ACC112 (cell line): ENCODE measurements around the gene HIGD1A.

Experiments
- H2AFZ ChIP-seq: fragments of 200-600 bp; sonication (generic); one replicate; pipeline ENCODE4 v1.6.0; 2017; ENCODE audit warnings: antibody characterized with exemption, low read length; ENCODE audit not compliant: unreplicated experiment
- H3K27ac ChIP-seq: fragments of 200-600 bp; sonication (generic); 2 replicates; pipeline ENCODE4 v1.5.1; 2014; ENCODE audit warnings: low read depth, mild to moderate bottlenecking, antibody characterized with exemption, low read length, moderate library complexity
- H3K27me3 ChIP-seq: fragments of 200-600 bp; sonication (generic); 2 replicates; pipeline ENCODE4 v1.6.1; 2014; ENCODE audit warnings: mild to moderate bottlenecking, antibody characterized with exemption, low read length, moderate library complexity, mixed read lengths; ENCODE audit not compliant: insufficient read depth
- H3K36me3 ChIP-seq: fragments of 200-600 bp; sonication (generic); 2 replicates; pipeline ENCODE4 v1.6.1; 2016; ENCODE audit warnings: mild to moderate bottlenecking, antibody characterized with exemption, low read length, moderate library complexity, mixed read lengths; ENCODE audit not compliant: insufficient read depth
- H3K4me1 ChIP-seq: fragments of 200-600 bp; sonication (generic); one replicate; pipeline ENCODE4 v1.6.1; 2016; ENCODE audit warnings: low read length, mixed read lengths; ENCODE audit not compliant: insufficient read depth, unreplicated experiment, control insufficient read depth
- H3K4me3 ChIP-seq: fragments of 200-600 bp; sonication (generic); 2 replicates; pipeline ENCODE4 v1.5.1; 2014; ENCODE audit warnings: mild to moderate bottlenecking, low read depth, low read length
- H3K79me2 ChIP-seq: fragments of 200-600 bp; sonication (generic); one replicate; pipeline ENCODE4 v1.6.0; 2016; ENCODE audit warnings: low read length; ENCODE audit not compliant: control insufficient read depth, unreplicated experiment, insufficient read depth

HIGD1A gene

GRCh38 chr3:42745776-42746454, 58.4 kb downstream of the HIGD1A start:
- Histone ChIP-seq H3K27ac (no peak overlapping the region), H2AFZ (no peak overlapping the region), H3K27me3 (no peaks in the 10 kb centered on the region), H3K36me3 (no peaks in the 10 kb centered on the region), H3K79me2 (no peaks in the 10 kb centered on the region), H3K4me1 (peaks cover 4% of the 10 kb centered on the region), H3K4me3 (no peak overlapping the region)

GRCh38 chr3:42745291-42745745, 59.0 kb downstream of the HIGD1A start:
- H3K27me3 ChIP-seq = no peaks in the 10 kb centered on the region
- H3K79me2 ChIP-seq = no peaks in the 10 kb centered on the region
- H3K4me3 ChIP-seq = no peak overlapping the region
- H2AFZ ChIP-seq = no peak overlapping the region
- no peak overlapping the region for H3K27ac ChIP-seq
- H3K4me1 ChIP-seq = peaks cover 4% of the 10 kb centered on the region
- no peaks in the 10 kb centered on the region for H3K36me3 ChIP-seq

- Histone ChIP-seq H3K36me3 (no peaks in the 10 kb centered on the region), H3K27ac (no peak overlapping the region), H3K27me3 (peaks cover 5% of the 10 kb centered on the region; the same call in 1 of the 2 replicates), H3K79me2 (no peaks in the 10 kb centered on the region), H2AFZ (no peak overlapping the region), H3K4me1 (peaks cover 4% of the 10 kb centered on the region), H3K4me3 (no peak overlapping the region)
Observed at GRCh38 chr3:42743204-42743995, 60.9 kb downstream of the HIGD1A start.

- Histone ChIP-seq H2AFZ (no peak overlapping the region), H3K4me1 (peaks cover 3% of the 10 kb centered on the region), H3K79me2 (no peaks in the 10 kb centered on the region), H3K36me3 (no peaks in the 10 kb centered on the region), H3K27me3 (peaks cover 5% of the 10 kb centered on the region; the same call in 1 of the 2 replicates), H3K4me3 (no peak overlapping the region), H3K27ac (no peak overlapping the region)
Observed at GRCh38 chr3:42742688-42743087, 61.6 kb downstream of the HIGD1A start.

- Histone ChIP-seq H3K27ac (no peak overlapping the region), H3K4me3 (no peak overlapping the region), H3K79me2 (no peaks in the 10 kb centered on the region), H3K4me1 (no peaks in the 10 kb centered on the region), H2AFZ (no peak overlapping the region), H3K27me3 (peaks cover 5% of the 10 kb centered on the region; the same call in 1 of the 2 replicates), H3K36me3 (no peaks in the 10 kb centered on the region)
Observed at GRCh38 chr3:42742259-42742658, 62.0 kb downstream of the HIGD1A start.

GRCh38 chr3:42741796-42742195, 62.5 kb downstream of the HIGD1A start:
- no peak overlapping the region for H2AFZ ChIP-seq
- H3K36me3 ChIP-seq = no peaks in the 10 kb centered on the region
- peaks cover 5% of the 10 kb centered on the region; the same call in 1 of the 2 replicates for H3K27me3 ChIP-seq
- no peaks in the 10 kb centered on the region for H3K4me1 ChIP-seq
- no peak overlapping the region for H3K4me3 ChIP-seq
- H3K79me2 ChIP-seq = no peaks in the 10 kb centered on the region
- no peak overlapping the region for H3K27ac ChIP-seq

- no peak overlapping the region for H3K4me3 ChIP-seq
- no peaks in the 10 kb centered on the region for H3K36me3 ChIP-seq
- no peak overlapping the region for H2AFZ ChIP-seq
- H3K27me3 ChIP-seq = peaks cover 5% of the 10 kb centered on the region
- H3K79me2 ChIP-seq = no peaks in the 10 kb centered on the region
- no peak overlapping the region for H3K27ac ChIP-seq
- H3K4me1 ChIP-seq = no peaks in the 10 kb centered on the region
Observed at GRCh38 chr3:42739401-42740158, 64.7 kb downstream of the HIGD1A start.

GRCh38 chr3:42736531-42736930, 67.8 kb downstream of the HIGD1A start:
- Histone ChIP-seq H3K79me2 (no peaks in the 10 kb centered on the region), H3K4me3 (no peak overlapping the region), H3K27ac (no peak overlapping the region), H3K36me3 (no peaks in the 10 kb centered on the region), H2AFZ (no peak overlapping the region), H3K4me1 (no peaks in the 10 kb centered on the region), H3K27me3 (peaks cover 5% of the 10 kb centered on the region)

GRCh38 chr3:42736081-42736480, 68.2 kb downstream of the HIGD1A start:
- H3K4me3 ChIP-seq = no peak overlapping the region
- no peaks in the 10 kb centered on the region for H3K79me2 ChIP-seq
- H2AFZ ChIP-seq = no peak overlapping the region
- peaks cover 5% of the 10 kb centered on the region for H3K27me3 ChIP-seq
- H3K27ac ChIP-seq = no peak overlapping the region
- H3K4me1 ChIP-seq = no peaks in the 10 kb centered on the region
- H3K36me3 ChIP-seq = no peaks in the 10 kb centered on the region

- Histone ChIP-seq H3K27me3 (peaks cover 5% of the 10 kb centered on the region), H3K36me3 (no peaks in the 10 kb centered on the region), H3K4me3 (no peak overlapping the region), H3K4me1 (no peaks in the 10 kb centered on the region), H2AFZ (no peak overlapping the region), H3K79me2 (no peaks in the 10 kb centered on the region), H3K27ac (no peak overlapping the region)
Observed at GRCh38 chr3:42735615-42736014, 68.7 kb downstream of the HIGD1A start.
